GM06990 (cell line): Measurements from ENCODE around the gene SLC52A3.

Source experiments
- DNase-seq: peaks from one replicate; pipeline ENCODE4 v3.0.0-alpha.2; 2011; ENCODE audit not compliant: insufficient read length; ENCODE audit errors: extremely low read depth
- H3K27me3 ChIP-seq: replicated peaks from 2 replicates; pipeline ENCODE4 v1.6.0; 2011; ENCODE audit warnings: low read length; ENCODE audit not compliant: control insufficient read depth, insufficient read depth
- H3K36me3 ChIP-seq: 2 replicates; pipeline ENCODE4 v1.5.1; 2011; ENCODE audit warnings: low read length; ENCODE audit not compliant: control insufficient read depth, insufficient read depth
- H3K4me3 ChIP-seq: replicated peaks from 2 replicates; pipeline ENCODE4 v1.5.1; 2011; ENCODE audit warnings: low read depth, mild to moderate bottlenecking, control low read depth, low read length
- CTCF ChIP-seq: IDR thresholded peaks from 2 replicates; pipeline ENCODE4 v1.5.1; 2011; ENCODE audit warnings: low read length, control low read depth, mild to moderate bottlenecking, inconsistent platforms; ENCODE audit not compliant: insufficient read depth, poor library complexity, severe bottlenecking

SLC52A3 gene

GRCh38 chr20:719068-719467 is 49.2 kb downstream of the SLC52A3 start:
- no peak for TF ChIP-seq CTCF
- H3K4me3 ChIP-seq, result no peak overlapping the region
- H3K27me3 ChIP-seq, result no peaks in the 10 kb centered on the region; the same call in 1 of the 2 replicates

DNA sequence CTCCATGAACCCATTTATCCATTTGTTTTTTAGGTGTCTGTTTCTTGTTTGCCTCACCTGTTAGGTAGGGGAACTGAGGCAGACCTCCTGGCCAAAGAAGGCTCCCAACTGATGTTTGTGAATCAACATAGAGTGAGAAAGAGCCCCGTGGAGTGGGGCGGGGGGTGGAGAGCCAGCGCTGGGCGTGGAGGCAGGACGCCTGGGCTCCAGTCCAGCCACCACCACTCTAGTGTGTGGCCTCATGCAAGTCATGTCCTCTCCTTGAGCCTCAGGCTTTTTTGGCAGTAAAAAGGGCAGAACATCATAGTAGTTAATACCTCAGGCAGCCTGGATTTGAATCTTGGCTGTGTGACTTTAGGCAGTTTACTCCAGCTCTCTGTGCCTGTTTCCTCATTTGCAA is 50.5 kb downstream of the SLC52A3 start:
- Histone ChIP-seq H3K4me3 (no peak overlapping the region), H3K36me3 (no peaks in the 10 kb centered on the region), H3K27me3 (no peaks in the 10 kb centered on the region; the same call in 1 of the 2 replicates)
- no peak for DNase-seq
- TF ChIP-seq CTCF, result no peak

More at GRCh38 chr20:719068-719467, 49.2 kb downstream of the SLC52A3 start:
- no peaks in the 10 kb centered on the region for H3K36me3 ChIP-seq
- no peak for DNase-seq

DNA sequence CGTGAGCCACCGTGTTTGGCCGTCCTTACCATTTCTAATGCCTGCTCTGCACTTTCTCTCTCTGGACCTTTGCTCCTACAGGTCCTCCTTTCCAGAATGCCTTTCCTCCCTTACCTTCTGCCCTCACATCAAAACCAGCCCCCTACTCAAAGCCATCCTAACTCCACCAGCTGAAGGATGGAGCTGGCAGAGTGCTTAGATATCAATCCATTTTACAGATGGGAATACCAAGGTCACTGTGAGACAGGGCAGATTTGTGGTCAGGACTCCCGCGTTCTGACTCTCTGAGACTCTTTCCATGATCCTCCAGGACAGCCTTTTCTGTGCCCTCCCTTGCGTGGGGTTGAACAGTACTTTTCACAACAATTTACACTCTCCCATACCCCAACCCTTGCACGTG is 51.0 kb downstream of the SLC52A3 start:
- Histone ChIP-seq H3K27me3 (no peaks in the 10 kb centered on the region; the same call in 1 of the 2 replicates), H3K36me3 (no peaks in the 10 kb centered on the region), H3K4me3 (no peak overlapping the region)
- no peak for TF ChIP-seq CTCF
- no peak for DNase-seq

DNA sequence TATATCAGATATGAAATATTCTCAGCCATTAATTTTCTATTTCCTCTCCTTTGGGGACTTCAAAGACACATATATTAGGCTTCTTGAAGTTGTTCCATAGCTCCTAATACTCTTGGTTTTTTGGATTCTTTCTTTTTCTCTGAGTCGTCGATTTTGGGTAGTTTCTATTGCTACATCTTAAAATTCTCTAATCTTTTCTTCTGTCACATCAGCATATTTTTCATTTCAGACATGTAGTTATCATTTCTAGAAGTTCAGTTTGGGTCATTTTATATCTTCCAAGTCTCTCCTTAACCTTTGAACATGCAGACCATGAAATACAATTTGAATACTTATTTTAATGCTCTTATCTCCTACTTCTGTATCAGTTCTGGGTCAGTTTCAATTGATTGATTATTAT is 53.8 kb downstream of the SLC52A3 start:
- Histone ChIP-seq H3K27me3 (no peaks in the 10 kb centered on the region), H3K36me3 (no peaks in the 10 kb centered on the region), H3K4me3 (no peak overlapping the region)
- TF ChIP-seq CTCF, result no peak
- DNase-seq, result no peak

GRCh38 chr20:711576-711975 is 56.7 kb downstream of the SLC52A3 start:
- TF ChIP-seq CTCF, result no peak
- H3K27me3 ChIP-seq, result no peaks in the 10 kb centered on the region

DNA sequence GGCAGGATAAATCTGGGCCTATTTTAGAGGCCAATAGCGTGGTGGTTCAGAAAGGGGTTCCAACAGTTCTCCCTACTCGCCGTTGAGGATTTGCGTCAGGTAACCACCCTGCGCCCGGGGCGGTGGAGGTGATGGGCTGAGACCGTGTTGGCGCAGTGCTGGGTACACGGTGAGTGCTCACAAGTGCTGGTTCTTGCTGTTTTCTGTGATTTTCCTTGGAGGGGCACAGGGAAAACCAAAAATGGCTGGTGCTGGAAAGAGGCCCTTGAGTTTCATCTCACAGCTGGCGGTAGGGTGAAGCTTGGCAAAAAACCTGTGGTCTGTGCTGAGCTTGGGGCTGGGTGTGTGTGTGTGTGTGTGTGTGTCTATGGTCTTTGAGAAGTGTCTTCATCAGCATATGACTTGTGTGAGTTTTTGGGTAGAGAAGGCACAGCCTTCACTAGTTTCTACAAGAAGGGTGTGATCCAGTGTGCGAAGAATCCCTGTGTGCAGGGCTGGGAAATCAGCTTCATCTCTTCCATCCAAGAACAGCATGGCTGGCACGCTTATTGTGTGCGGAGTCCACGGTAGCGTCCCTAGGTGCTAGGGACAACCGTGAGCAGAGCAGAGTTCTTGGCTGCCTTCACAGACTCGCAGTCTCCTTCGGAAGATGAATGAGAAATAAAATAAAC is 57.4 kb downstream of the SLC52A3 start:
- TF ChIP-seq CTCF, result no peak

More at GRCh38 chr20:711576-711975, 56.7 kb downstream of the SLC52A3 start:
- Histone ChIP-seq H3K36me3 (no peaks in the 10 kb centered on the region), H3K4me3 (no peak overlapping the region)
- no peak for DNase-seq

More for the DNA sequence above, 57.4 kb downstream of the SLC52A3 start:
- Histone ChIP-seq H3K4me3 (no peak overlapping the region), H3K27me3 (no peaks in the 10 kb centered on the region), H3K36me3 (no peaks in the 10 kb centered on the region)
- no peak for DNase-seq
